B cell (primary cell): ENCODE measurements around the gene RAB4A. TPM values are rescaled to one million over a fixed set of nuclear protein-coding genes. Genes with fewer than 3 reads are reported as not detected.

Experiments used
- ATAC-seq: fragments of 200-7000 bp; cut with Tn5 transposase; one replicate; pipeline ENCODE4 v1.10.0; 2021; ENCODE audit warnings: low read depth, mild to moderate bottlenecking, moderate number of reproducible peaks, moderate library complexity
- CTCF ChIA-PET: fragments of 350-600 bp; sonication (Branson Sonifier 250); formaldehyde crosslinking; loops from one replicate; lab custom pipeline; 2021; ENCODE audit warnings: antibody characterized with exemption, inconsistent platforms; lab: Charles Lee
- POLR2A ChIA-PET: fragments of 350-600 bp; sonication (Branson Sonifier 250); formaldehyde crosslinking; loops from one replicate; lab custom pipeline; 2021; ENCODE audit warnings: antibody characterized with exemption; lab: Charles Lee
- DNase-seq: peaks from one replicate; pipeline ENCODE4 v3.0.0; 2013
- H2AFZ ChIP-seq: 2 replicates; pipeline ENCODE4 v1.6.1; 2012; ENCODE audit warnings: mild to moderate bottlenecking, low read depth, low read length; ENCODE audit not compliant: insufficient read depth, poor library complexity, severe bottlenecking
- H3K27ac ChIP-seq, 2 donors: 1 replicate in 1 of 2; 2 replicates in 1 of 2; pipeline ENCODE4 v1.5.1; 2012 to 2013; ENCODE audit warnings: low read length in 2 of 2, mild to moderate bottlenecking in 2 of 2, moderate library complexity in 1 of 2
- H3K27me3 ChIP-seq, 4 experiments: fragments of 200-600 bp in 1 of 4; sonication (generic) in 1 of 4; replicated peaks in 1 of 4; 1 replicate in 2 of 4; 2 replicates in 2 of 4; pipeline versions ENCODE4 v1.6.1 to v1.7.0; 2013 to 2016; ENCODE audit warnings: low read length in 3 of 4, mild to moderate bottlenecking in 2 of 4, mixed read lengths in 1 of 4, moderate library complexity in 1 of 4; ENCODE audit not compliant: insufficient read depth in 4 of 4, control insufficient read depth in 3 of 4; ENCODE audit errors: control extremely low read depth in 1 of 4
- H3K36me3 ChIP-seq, 2 experiments: replicated peaks in 1 of 2; 1 replicate in 1 of 2; 2 replicates in 1 of 2; pipeline versions ENCODE4 v1.6.1 to v1.7.1; 2013; ENCODE audit warnings: low read length in 1 of 2; ENCODE audit not compliant: insufficient read depth in 2 of 2, control insufficient read depth in 1 of 2; ENCODE audit errors: control extremely low read depth in 1 of 2, extremely low read depth in 1 of 2
- H3K4me1 ChIP-seq, 2 donors: fragments of 200-600 bp in 1 of 2; sonication (generic) in 1 of 2; 1 replicate in 1 of 2; 2 replicates in 1 of 2; pipeline versions ENCODE4 v1.5.1 to v1.6.1; 2013 to 2017; ENCODE audit warnings: low read length in 2 of 2; ENCODE audit not compliant: control insufficient read depth in 2 of 2, insufficient read depth in 2 of 2
- H3K4me2 ChIP-seq: replicated peaks from 2 replicates; pipeline ENCODE3; 2012; ENCODE audit warnings: mild to moderate bottlenecking, low read depth, low read length; ENCODE audit not compliant: poor library complexity, severe bottlenecking
- H3K4me3 ChIP-seq, 5 experiments: fragments of 200-600 bp in 1 of 5; sonication (generic) in 1 of 5; 1 replicate in 3 of 5; 2 replicates in 2 of 5; pipeline versions ENCODE4 v1.5.1 to v1.7.0; 2011 to 2016; ENCODE audit warnings: low read length in 4 of 5, mild to moderate bottlenecking in 4 of 5, low read depth in 2 of 5, control low read depth in 1 of 5, moderate library complexity in 1 of 5; ENCODE audit not compliant: insufficient read depth in 1 of 5; ENCODE audit errors: control extremely low read depth in 1 of 5, extremely low read depth in 1 of 5
- H3K79me2 ChIP-seq: fragments of 200-600 bp; sonication (generic); one replicate; pipeline ENCODE4 v1.6.0; 2016; ENCODE audit warnings: low read length; ENCODE audit not compliant: control insufficient read depth, insufficient read depth
- H3K9ac ChIP-seq: fragments of 200-600 bp; sonication (generic); 2 replicates; pipeline ENCODE4 v1.6.1; 2017; ENCODE audit warnings: mild to moderate bottlenecking, low read length, moderate library complexity
- H3K9me3 ChIP-seq, 3 donors: one replicate each; pipeline versions ENCODE4 v1.6.1 to v1.7.1; 2013; ENCODE audit warnings: low read length in 2 of 3; ENCODE audit not compliant: control insufficient read depth in 2 of 3, insufficient read depth in 1 of 3; ENCODE audit errors: control extremely low read depth in 1 of 3
- H4K20me1 ChIP-seq: 2 replicates; pipeline ENCODE4 v1.6.0; 2012; ENCODE audit warnings: mild to moderate bottlenecking, low read length; ENCODE audit not compliant: insufficient read depth, control insufficient read depth, poor library complexity, severe bottlenecking
- H3K27ac Mint-ChIP-seq: one replicate; pipeline ENCODE4 v1.8.0; 2021; ENCODE audit warnings: mixed read lengths
- H3K27me3 Mint-ChIP-seq: one replicate; pipeline ENCODE4 v1.8.0; 2021; ENCODE audit warnings: mixed read lengths
- H3K4me1 Mint-ChIP-seq: one replicate; pipeline ENCODE4 v1.8.0; 2021; ENCODE audit warnings: mixed read lengths
- H3K4me3 Mint-ChIP-seq: one replicate; pipeline ENCODE4 v1.8.0; 2021; ENCODE audit warnings: mixed read lengths
- H3K9me3 Mint-ChIP-seq: one replicate; pipeline ENCODE4 v1.8.0; 2022; ENCODE audit warnings: mixed read lengths; ENCODE audit not compliant: insufficient read depth
- EZH2 ChIP-seq: IDR thresholded peaks from 2 replicates; pipeline ENCODE4 v1.6.1; 2012; ENCODE audit warnings: borderline replicate concordance, low read depth, mild to moderate bottlenecking, moderate library complexity, low read length; ENCODE audit not compliant: insufficient read depth, poor library complexity, severe bottlenecking
- WGBS: methylation state at CpG from one replicate; pipeline ENCODE4 v1.1.5; 2013; ENCODE audit warnings: missing lambda C conversion rate; ENCODE audit not compliant: insufficient coverage; 5-methylcytosine and 5-hydroxymethylcytosine counted together
- intact Hi-C: fragments of 100-400 bp; cut with micrococcal nuclease; formaldehyde crosslinking; loops from one replicate; pipeline ENCODE4 v1.10.0; 2022
- polyA plus RNA-seq: library from polyadenylated mRNA; depleted of rRNA; stranded (reverse); fragments of >200 nt; gene quantifications from 2 replicates; pipeline ENCODE4 v1.2.3, GENCODE V29; 2012
- total RNA-seq, 2 donors: library from RNA; stranded (reverse); fragments of 120-200 nt in 1 of 2; gene quantifications; 1 replicate in 1 of 2; 2 replicates in 1 of 2; pipeline versions ENCODE4 v1.2.3 to v1.2.4, GENCODE V29; 2013 to 2022
- TF ChIP-seq, protein P1 (sequence below): fragments of 200-600 bp; IDR thresholded peaks from one replicate; pipeline ENCODE4 v1.8.0; 2022; ENCODE audit warnings: antibody characterized with exemption, mild to moderate bottlenecking

RAB4A gene
- total and polyA plus RNA-seq, 2 donors (not counting 1 experiment from before 2014, with no cell fraction given): 14.7 to 49.7 TPM

DNA sequence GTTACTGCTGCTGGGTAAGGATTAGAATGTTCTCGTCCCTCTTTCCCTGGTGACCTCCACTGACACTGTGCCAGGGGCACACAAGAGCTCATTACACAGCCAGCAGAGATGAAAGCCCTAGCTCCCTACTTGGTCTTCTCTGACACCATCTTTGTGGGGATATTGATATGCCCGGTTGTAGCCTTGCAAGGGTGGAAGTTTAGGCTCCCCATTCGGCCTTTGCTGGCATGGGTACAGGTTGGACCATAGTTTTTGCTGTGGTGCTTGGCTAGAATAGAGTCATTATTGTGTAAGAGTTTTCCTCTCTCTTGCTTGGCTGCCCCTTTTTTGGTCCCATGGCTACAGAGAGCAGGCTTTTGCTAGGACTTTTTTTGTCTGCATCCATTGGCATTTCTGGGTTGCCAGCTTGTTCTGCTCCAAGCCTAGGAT is 12.3 kb downstream of the RAB4A start:
- ChIA-PET POLR2A (no interaction called here), CTCF (no interaction called here)
- Histone ChIP-seq H3K27me3 (no peaks in the 10 kb centered on the region), H2AFZ (no peak overlapping the region), H3K4me2 (no peak overlapping the region), H3K36me3 (peaks cover 3% of the 10 kb centered on the region in 2 experiments), H3K79me2 (peaks cover 99% of the 10 kb centered on the region), H3K9me3 (no peaks in the 10 kb centered on the region), H4K20me1 (peaks cover 81% of the 10 kb centered on the region), H3K27ac (no peak overlapping the region), H3K4me1 (peaks cover 0 to 6% of the 10 kb centered on the region in 2 donors), H3K4me3 (no peak overlapping the region), H3K9ac (no peak overlapping the region)
- ATAC-seq (no peak), DNase-seq (no peak)
- Mint-ChIP-seq H3K9me3 (no peaks in the 10 kb centered on the region), H3K4me1 (peaks cover 43% of the 10 kb centered on the region), H3K4me3 (no peak overlapping the region), H3K27me3 (no peaks in the 10 kb centered on the region), H3K27ac (no peak overlapping the region)
- intact Hi-C loops: no loop called here
- 100% methylated on average over 1 of the region's 3 CpGs for WGBS
- no peak for TF ChIP-seq EZH2
- TF ChIP-seq, protein P1, sequence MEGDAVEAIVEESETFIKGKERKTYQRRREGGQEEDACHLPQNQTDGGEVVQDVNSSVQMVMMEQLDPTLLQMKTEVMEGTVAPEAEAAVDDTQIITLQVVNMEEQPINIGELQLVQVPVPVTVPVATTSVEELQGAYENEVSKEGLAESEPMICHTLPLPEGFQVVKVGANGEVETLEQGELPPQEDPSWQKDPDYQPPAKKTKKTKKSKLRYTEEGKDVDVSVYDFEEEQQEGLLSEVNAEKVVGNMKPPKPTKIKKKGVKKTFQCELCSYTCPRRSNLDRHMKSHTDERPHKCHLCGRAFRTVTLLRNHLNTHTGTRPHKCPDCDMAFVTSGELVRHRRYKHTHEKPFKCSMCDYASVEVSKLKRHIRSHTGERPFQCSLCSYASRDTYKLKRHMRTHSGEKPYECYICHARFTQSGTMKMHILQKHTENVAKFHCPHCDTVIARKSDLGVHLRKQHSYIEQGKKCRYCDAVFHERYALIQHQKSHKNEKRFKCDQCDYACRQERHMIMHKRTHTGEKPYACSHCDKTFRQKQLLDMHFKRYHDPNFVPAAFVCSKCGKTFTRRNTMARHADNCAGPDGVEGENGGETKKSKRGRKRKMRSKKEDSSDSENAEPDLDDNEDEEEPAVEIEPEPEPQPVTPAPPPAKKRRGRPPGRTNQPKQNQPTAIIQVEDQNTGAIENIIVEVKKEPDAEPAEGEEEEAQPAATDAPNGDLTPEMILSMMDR: no peak

DNA sequence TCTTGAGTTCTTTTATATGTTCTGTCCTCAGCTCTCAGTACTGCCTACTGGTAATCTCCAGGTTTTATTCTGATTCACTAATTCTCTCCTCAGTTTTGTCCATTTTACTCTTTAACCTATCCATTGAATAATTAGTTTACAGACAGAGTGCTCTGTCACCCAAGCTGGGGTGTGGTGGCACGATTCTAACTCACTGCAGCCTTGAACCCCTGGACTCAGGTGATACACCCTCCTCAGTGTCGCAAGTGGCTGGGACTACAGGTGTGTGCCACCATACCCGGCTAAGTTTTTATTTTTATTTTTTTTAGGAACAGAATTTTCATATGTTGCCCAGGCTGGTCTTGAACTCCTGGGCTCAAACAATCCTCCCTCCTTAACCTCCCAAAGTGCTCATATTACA is 14.0 kb downstream of the RAB4A start:
- WGBS: 100% methylated on average over 1 of the region's 3 CpGs
- ChIA-PET CTCF (interaction anchor here (1.2 kb wide), 1 partner anchor 197 kb away, joined by 3 read pairs; no protein-coding TSS in a partner anchor), POLR2A (interaction anchor here (0.6 kb wide), 1 partner anchor 143 kb away, joined by 3 read pairs; no protein-coding TSS in a partner anchor)
- Histone ChIP-seq H3K4me2 (no peak overlapping the region), H3K9ac (no peak overlapping the region), H3K4me3 (no peak overlapping the region), H2AFZ (no peak overlapping the region), H3K79me2 (peaks cover 84% of the 10 kb centered on the region), H3K27me3 (no peaks in the 10 kb centered on the region), H3K27ac (no peak overlapping the region), H4K20me1 (peaks cover 71% of the 10 kb centered on the region), H3K4me1 (no peaks in the 10 kb centered on the region), H3K36me3 (peaks cover 5 to 12% of the 10 kb centered on the region in 2 experiments), H3K9me3 (no peaks in the 10 kb centered on the region)
- H3K4me1 Mint-ChIP-seq: peaks cover 39% of the 10 kb centered on the region
- H3K9me3 Mint-ChIP-seq: no peaks in the 10 kb centered on the region
- no peak overlapping the region for H3K27ac Mint-ChIP-seq
- ATAC-seq (no peak), DNase-seq (no peak)
- TF ChIP-seq, protein P1: no peak
- TF ChIP-seq EZH2: no peak
- H3K27me3 Mint-ChIP-seq: no peaks in the 10 kb centered on the region
- H3K4me3 Mint-ChIP-seq: no peak overlapping the region
- intact Hi-C loops: no loop called here
